ENCODE data around the gene ANXA2R.
"Not testable (repeated sequence)": the region's sequence is repeated elsewhere in the genome, so short reads cannot be mapped to it uniquely, and the experiment has no call there.

Gene ANXA2R

DNA sequence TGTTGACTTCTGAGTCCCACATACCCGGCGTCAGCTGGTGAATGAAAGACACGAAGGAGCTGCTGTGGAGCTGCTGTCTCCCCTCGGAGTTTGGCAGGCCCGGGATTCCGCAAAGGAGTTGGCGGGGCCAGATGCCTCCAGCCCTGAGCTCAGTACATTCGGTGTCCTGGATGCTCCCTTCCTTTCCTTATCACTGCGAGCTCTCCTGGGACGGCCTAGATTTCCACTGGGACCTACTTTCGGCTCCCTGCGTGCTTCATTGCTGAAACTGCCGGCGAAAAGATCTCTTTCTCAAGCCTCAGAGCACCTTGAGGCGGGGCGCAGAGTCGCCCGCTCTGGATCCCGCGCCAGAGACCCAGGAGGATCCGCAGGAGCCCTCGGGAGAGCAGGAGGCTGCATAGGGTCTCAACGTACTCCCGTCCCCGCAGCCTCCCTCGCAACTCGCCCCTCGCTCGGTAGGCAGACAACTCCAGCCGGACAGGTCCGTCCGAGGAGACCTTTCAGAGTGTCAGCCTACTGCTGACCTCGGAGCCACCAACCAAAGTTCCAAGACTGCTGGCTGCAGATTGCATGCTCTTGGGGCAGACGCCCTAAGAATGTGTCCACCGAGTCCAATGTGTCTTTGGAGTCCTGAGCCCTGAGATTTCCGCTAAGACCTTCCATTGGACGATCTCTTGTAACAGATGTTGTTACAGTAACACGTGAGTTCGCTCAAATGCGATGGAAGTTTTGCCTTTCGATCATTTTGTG is 6.1 kb downstream of the ANXA2R start:
- peak; percentile 54 for DNase-seq

DNA sequence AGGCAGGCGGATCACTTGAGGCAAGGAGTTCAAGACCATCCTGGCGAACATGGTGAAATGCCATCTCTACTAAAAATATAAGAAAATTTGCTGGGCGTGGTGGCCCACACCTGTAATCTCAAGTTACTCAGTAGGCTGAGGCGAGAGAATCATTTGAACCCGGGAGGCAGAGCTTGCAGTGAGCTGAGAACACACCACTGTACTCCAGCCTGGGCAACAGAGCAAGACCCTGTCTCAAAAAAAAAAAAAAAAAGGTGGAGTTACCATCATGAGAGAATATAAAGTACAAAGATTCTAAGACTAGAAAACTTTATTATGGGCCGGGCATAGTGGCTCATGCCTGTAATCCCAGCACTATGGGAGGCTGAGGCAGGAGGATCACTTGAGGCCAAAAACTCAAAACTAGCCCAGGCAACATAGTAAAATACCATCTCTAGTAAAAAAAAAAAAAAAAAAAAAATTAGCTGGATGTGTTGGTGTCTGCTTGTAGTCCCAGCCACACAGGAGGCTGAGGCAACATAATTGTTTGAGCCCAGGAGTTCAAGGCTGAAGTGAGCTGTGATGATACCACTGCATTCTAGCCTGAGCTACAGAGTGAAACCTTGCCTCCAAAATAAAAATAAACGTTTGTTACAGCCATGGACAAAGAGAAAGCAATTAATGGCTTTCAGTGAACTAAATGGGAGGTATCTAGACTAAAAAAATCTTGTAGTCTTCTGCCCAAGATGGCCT is 12.9 kb downstream of the ANXA2R start:
- DNase-seq: no peak

DNA sequence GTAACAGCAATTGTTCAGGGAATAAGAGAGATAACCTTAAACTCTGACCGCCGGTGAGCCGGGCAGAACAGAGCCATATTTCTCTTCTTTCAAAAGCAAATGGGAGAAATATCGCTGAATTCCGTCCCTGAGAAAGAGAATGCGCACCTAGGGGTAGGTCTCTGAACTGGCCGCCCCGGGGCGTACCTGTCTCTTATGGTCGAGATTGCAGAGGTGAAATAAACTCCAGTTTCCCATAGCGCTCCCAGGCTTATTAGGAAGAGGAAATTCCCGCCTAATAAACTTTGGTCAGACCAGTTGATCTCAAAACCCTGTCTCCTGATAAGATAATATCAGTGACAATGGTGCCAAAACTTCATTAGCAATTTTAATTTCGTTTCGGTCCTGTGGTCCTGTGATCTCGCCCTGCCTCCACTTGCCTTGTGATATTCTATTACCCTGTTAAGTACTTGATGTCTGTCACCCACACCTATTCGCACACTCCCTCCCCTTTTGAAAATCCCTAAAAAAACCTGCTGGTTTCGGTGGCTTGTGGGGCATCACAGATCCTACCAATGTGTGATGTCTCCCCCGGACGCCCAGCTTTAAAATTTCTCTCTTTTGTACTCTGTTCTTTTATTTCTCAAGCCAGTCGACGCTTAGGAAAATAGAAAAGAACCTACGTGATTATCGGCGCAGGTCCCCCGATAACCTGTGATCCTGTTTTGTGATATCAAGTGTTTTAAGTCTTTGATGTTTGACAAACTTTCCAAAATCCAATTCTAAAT is 14.8 kb downstream of the ANXA2R start:
- not testable (repeated sequence) for DNase-seq

DNA sequence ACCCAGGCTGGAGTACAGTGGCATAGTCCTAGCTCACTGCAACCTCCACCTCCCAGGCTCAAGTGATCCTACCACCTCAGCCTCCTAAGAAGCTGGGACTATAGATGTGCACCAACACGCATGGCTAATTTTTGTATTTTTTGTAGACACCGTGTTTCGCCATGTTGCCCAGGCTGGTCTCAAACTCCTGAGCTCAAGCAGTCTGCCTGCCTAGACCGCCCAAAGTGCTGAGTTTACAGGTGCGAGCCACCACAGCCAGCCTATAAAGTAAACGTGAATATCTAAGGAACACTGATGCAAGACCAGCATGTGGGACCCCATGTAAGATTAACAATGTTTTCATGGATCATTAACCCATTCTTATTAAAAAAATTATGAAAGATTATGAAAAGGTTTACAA is 15.9 kb downstream of the ANXA2R start:
- DNase-seq: no peak

DNA sequence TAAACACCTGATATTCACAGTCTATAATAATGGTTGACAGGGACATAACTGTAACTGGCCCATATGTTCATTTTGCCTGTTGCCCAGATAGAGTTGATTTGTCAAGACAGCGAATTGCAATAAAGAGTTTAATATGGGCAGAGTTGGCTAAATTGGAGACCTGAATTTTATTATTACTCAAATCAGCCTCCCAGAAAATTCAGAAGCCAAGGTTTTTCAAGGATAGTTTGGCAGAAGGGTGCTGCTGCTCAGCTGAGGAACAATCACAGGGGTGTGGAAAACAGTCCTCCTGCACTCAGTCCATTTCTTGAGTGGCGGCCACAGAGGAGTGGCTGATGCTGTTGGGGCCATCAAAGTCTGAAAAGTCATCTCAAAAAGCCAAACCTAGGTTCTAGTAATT is 19.0 kb downstream of the ANXA2R start:
- no peak for DNase-seq

DNA sequence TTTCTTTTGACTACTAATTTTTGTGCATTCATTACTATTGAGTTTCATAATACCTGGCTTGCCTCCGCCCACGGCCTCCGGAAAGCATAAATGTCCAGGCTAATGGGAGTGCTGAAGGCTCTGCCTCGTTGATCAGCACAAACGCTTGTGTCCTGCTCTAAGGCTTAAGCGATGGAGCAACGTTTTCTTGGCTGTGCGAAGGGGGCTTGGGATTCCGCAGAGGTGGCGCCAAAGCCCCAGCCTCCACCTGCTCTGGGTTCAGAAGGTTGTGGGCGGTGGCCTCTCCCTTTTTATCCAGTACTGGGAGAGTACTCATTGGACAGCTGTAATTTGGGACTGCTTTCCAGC is 19.7 kb downstream of the ANXA2R start:
- DNase-seq: no peak

DNA sequence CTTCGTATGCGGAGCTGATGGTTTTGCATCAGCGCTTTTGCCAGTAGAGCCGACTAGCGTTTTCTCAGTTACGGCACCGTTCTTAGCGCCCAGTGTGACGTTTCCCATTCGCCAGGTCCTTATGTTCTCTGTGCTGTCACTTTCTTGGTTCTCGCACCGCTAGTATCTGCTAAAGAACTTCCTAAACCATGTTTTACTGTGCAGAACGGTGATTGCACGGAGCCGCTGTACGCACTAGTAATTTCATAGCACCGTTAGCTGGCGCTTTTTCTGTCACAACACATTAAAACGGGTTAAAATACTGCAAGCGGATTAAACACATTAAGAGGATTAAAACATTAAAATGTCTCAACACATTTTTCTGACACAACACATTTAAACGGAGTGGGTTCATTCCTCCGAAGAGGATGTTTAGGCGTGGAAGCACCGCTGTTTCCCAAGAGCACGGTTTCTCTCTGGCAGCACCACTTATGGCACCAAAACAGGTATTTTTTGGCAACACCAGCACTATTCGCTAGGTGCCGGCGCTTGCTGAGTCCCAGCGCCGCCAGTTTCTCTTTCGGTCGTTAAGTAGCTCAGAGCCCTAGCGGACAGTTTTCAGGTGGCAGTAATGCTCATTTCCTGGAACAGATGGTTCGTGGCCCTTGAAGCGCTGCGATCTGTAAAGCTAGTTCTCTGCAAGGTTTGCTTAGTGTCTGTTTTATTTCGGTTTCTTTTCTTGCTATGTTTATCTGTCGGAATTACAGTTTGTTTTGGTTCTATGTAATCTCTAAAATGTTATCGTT is 20.3 kb downstream of the ANXA2R start:
- DNase-seq: peak; percentile 86

DNA sequence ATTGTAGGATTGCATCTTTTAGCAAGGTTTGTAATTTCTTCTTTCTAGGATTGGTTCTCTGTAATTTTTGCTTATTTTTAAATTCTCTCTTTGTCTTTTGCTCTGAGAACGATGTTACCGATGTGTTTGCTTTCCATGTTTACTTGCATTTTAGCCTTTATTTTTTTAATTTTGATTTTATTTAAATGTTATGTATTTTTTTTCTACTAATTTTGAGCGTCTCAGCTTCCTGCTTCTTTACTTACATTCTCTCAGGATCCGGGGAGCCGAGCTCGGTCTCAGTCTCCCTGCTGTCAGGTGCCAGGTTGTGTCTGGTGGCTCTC is 20.9 kb downstream of the ANXA2R start:
- DNase-seq: no peak

DNA sequence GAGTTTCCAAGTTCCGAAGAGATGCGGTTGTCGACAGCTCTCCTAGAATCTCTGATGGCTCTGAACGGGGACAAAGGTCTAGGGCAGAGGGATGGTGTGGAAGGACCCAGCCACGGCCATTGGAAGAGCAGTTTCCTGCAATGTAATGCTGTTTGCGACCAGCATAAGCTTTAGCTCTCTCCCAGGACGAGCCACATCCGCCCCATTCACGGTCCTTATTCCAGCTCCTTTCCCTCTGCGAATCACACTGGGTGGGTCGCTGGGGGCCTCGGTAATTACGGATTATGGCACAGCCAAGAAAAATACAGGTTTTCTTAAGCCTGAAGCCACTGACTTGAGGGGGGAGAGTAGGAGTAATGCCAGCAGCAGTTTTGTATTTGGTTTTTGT is 22.7 kb downstream of the ANXA2R start:
- DNase-seq: peak; percentile 55

DNA sequence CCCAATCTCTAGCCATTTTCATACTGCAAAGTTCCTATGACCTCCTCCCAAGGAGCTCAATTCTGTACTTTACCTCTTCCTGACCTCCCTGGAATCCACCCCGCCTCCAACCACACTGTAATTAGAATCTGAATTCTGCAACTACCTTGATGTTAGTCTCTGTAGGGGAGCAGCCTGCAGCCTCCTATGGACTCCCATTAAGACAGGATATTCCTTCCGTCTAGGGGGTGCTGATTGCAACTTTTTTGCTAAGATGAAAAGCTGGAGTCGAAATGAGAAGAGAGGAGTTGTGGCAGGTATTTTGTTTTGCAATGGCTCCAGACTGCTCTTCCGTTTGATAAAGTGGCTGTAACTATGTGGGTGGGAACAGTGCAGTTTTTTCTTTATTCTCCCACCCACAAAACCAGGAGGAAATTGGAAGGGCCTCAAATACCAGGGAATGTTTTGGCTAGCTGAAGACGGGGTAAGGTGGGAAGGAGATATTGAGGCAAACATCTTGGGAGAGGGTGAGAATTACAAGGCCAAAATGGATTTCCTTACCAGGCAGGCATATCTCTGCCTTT is 23.8 kb downstream of the ANXA2R start:
- DNase-seq: no peak

DNA sequence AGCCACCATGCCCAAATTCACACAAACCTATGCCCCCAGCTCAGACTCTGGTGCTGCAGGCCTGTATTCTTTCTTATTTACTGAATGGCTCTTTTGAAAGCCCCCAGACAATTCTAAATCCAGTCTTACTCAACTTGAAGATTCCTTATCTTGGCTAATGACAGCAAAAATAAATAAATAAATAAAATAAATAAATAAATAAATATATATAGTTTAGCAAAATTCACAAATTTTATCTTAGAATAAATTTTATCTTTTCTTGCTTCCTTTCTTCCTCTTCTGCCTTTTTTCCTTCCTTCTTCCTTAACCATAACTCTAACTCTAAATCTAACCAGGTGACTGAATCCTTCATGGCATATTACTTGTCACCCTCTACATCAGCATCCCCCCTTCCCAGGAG is 25.6 kb downstream of the ANXA2R start:
- no peak for DNase-seq

DNA sequence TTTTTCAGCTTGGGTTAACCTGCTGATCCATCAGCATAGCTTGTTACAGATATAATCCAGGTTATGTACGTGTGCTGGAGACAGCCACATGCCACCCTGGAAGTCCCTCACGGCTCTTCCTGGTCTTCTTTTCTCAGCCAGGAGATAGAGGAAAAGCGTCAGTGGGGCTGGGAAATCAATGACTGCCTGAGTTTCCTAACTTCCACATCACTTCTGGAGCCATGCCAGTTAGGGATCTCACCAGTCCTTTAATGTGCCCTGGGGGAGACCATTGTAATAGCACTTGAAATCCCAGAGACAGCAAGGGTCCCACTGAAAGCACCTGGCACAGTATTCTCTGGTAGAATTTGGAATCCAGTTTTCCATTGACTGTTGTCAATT is 29.2 kb downstream of the ANXA2R start:
- peak; percentile 28 for DNase-seq

DNA sequence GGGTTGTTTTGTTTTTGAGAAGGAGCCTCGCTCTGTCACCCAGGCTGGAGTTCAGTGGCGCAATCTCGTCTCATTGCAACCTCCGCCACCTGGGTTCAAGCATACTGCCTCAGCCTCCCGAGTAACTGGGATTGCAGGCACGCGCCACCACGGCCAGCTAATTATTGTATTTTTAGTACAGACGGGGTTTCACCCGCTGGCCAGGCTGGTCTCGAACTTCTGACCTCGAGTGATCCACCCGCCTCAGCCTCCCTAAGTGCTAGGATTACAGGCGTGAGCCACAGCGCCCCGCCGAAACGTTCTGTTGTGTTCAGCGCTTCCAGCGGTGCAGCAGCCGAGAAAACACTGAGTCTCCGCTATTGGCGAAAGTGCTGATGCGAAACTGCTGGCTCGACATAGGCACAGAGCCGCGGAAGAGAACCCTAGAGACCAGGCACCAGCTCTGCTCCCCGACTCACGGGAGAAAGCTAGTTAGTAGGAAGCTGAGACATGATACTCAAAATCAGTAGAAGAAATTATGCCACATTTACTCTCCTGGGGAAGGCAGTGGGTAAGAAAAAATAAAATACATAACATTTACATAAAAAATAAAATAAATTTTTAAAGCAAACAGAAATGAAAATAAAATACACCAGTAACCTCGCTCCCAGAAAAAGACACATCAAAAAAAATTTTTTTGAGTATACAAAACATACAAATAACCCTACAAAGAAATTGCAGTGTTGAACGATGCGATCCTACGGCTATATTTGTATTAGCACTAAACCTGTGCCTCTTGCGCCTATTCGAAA is 31.6 kb downstream of the ANXA2R start:
- peak; percentile 97 for DNase-seq

DNA sequence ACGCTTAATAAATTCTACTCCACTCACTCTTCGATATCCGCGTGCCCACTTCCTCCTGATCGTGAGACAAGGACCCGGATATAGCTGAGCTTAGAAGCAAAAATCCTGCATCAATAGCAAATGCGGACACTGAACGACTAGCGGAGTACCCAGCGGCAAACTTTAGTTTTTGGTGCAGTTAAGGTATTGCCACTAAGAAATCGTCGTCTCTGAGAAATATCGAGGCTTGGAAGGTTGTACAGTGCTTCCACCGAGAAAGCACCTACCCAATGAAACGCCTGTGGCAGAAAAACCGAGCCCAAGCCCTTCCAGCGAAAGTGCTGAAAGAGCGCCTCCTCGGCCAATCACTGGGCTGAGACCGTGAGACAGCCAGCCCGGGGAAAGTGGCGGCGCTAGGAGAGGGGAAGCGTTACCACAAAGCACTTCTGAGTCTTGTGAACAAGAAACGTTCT is 32.2 kb downstream of the ANXA2R start:
- peak; percentile 86 for DNase-seq

DNA sequence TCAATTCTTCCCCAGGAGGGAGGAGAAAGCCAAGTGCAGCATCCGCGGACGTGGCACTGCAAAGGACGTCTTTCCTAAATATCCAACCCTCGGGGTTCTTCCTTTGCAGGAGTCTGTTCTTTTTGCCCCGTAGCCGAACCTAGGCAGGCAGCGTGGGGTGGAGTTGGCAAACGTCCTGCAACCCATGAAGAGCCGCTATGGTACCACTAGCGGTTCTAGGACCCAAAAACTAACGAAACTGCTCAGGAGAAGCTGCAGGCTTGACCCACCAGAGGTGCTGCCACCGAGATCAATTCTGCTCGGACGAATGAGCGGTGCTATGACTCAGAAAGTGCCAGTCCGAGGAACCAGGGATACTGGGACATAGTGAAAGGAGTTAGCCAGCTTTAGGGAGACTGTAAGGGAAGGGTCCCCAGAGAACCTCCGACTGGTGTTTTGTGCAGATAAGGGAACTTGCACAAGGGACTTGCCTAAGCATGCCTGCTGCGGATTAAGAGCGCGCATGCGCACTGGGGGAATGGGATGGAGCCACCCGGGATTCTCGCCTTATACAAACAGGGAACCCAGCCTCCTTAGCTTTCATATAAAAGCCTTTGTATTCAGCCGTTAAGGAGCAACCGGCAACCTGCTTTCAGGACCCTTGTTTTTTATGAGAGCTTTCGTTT is 32.7 kb downstream of the ANXA2R start:
- DNase-seq: peak; percentile 91

DNA sequence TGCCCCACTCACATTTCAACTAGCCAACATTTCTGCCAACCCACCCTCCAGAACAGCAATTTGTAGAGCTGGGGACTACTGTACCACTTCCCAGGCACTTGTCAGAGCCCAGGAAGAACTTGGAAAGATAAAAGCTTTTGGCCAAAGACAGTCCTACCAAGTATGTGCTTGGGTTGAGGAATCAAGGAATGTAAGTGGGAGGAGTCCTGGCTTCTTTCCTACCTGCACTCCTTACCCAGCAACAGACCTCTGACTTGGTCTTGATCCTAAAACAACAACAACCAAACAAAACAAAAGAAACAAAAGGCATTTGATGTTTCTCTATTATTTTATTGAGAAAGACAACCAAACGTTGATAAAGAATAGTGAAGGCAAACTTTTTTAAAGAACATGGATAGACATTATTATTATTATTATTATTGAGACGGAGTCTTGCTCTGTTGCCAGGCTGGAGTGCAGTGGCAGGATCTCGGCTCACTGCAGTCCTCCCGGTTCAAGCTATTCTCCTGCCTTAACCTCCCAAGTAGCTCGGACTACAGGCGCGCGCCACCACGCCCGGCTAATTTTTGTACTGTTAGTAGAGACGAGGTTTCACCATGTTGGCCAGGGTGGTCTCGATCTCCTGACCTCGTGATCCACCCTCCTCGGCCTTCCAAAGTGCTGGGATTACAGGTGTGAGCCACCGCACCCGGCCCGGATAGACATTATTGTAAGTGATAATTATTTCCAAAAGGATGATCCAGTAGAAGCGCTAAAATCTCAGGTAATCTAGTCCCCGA is 33.5 kb downstream of the ANXA2R start:
- DNase-seq: peak; percentile 28

DNA sequence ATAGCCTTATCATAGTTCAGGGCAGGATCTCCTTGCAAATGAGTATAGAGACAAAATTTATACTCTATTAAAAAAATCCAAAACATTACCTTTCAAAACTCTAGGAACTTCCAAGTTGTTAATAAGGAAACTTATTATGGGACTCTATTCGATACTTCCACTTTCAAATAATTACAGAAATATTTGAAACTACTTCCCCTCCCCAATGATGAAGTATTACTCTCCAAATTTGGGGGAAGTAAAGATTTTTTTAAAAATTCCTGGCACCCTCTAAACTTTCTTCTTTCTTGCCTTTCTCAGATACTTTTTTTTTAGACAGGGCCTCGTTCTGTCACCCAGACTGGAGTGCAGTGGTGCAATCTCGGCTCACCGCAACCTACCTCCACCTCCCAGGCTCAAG is 35.1 kb downstream of the ANXA2R start:
- no peak for DNase-seq

DNA sequence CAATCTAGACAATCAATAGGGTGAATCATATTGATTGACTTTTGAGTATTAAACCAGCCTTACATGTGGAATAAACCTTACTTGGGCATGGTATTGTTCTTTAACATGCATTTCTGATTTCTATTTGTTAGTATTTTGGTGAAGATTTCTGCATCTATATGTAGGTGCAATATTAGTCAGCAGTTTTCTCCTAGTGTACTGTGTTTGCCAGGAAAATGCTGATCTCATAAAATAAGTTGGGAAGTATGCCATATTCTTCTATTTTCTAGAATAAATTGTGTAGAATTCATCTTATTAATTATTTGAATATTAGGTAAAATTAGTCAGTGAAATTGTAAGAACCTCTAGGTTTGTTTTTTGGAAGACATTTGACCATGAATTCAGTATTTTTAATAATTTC is 38.4 kb downstream of the ANXA2R start:
- no peak for DNase-seq

DNA sequence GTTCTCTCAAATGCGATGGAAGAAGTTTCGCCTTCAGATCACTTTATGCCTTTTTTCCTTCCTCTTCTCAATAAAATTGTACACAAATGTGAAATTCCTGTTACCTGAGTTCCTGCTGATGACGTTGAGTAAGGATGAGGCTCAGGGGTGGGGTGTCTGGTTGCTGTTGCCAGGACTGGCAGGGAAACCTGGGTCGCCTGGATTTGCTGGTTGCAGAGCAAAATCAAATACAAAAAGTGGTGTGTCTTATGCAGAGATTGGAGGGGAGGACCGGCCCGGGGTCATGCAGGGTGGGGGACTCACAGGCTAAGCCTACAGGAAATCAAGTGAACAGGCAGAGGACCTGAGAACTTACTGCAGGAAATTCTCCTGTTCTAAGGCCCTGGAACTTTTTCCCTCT is 39.2 kb downstream of the ANXA2R start:
- no peak for DNase-seq

DNA sequence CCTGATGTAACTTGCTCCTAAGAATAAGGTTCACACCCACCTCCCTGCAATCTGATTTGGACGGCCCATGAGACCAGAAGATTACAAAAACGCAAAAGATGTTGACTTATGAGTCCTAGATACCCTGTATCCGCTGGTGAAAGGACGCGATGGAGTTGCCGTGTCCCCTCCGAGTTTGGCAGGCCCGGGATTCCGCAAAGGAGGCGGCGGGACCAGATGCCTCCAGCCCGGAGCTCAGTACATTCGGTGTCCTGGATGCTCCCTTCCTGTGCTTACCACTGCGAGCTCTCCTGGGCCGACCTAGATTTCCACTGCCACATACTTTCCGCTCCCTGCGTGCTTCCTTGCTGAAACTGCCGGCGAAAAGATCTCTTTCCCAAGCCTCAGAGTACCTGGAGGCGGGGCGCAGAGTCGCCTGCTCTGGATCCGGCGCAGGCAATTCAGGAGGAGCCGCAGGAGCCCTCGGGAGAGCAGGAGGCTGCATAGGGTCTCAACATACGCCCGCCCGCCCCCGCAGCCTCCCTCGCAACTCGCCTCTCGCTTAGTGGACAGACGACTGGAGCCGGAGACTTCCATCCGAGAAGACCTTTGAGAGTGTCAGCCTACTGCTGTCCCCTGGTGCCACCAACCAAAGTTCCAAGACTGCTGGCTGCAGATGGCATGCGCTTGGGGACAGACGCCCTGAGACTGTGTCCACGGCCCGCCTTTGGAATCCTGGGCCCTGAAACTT is 39.8 kb downstream of the ANXA2R start:
- peak; percentile 66 for DNase-seq
